CD4-positive, alpha-beta T cell treated with Interleukin-10 for 1 hour (primary cell): ENCODE measurements around the gene SNTG2.
A peak's percentile ranks its signal among the peaks of the same experiment; 100 is the strongest.

Source experiments
- DNase-seq: peaks from one replicate; pipeline ENCODE4 v3.0.0-alpha.2; 2020

SNTG2 gene

DNA sequence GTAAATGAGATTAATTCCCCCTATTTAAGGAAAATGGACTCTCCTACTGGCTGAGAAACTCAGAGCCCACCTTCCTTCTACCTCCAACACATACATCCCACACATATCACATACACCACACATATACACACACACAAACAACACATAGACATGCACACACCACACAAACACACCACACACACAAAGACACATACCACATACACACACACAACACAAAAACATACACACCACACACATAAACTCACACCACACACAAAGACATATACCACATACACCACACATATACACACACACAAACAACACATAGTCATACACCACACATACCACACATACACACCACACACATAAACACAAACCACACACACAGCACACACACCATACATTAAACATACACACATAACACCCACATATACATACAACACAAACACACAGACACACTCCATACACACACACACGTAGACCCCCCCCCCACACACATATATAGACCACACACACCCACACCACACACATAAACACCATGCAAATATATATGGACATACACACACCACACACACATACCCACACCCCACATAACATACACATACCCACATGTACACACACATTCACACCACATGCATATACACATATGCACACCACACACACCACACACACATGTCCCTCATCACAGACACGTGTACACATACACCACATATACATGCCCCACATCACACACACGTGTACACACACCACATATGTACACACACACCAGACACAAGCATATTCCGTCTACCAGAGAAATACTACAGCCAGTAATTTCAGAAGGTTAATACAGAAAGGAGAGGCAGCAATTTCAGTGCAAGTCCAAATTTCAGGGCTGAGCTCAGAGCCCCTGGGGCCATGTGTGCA is 204.3 kb downstream of the SNTG2 start:
- DNase-seq, result no peak

GRCh38 chr2:1156059-1156458 is 205.4 kb downstream of the SNTG2 start:
- DNase-seq, result no peak

GRCh38 chr2:1156531-1156930 is 205.9 kb downstream of the SNTG2 start:
- no peak for DNase-seq

DNA sequence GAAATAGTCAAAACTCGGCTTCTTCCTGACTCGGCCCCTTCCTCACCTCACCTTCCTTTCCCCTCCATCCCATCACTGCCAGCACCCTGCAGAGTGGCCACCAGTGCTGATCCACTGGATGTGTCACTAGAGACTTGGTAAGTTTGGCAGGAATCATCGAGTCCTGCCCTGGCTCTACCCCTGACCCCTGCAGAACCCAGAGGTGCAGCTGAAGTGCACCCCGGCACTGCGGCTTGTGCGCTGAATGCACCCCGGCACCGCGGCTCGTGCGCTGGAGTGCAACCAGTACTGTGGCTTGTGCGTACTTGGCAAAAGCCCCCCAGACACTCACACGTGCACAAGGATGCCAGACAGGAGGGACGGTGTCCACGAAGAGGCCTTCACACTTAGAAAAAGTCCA is 206.5 kb downstream of the SNTG2 start:
- no peak for DNase-seq

DNA sequence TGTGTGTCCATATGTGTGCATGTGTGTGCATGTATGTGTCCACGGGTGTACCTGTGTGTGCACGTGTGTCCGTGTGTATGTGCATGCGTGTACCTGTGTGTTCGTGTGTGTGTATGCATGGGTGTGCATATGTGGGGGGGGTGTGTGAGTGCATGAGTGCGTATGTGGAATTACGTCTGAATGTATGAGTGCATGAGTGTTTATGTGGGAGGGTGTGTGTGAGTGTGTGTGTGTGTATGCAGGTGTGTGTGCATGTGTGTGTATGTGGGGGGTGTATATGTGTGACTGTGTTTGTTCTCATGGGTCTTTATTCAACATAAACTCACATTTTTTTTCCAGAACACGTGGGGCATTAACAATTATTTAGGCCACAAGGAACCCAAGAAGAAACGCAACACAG is 208.4 kb downstream of the SNTG2 start:
- no peak for DNase-seq

DNA sequence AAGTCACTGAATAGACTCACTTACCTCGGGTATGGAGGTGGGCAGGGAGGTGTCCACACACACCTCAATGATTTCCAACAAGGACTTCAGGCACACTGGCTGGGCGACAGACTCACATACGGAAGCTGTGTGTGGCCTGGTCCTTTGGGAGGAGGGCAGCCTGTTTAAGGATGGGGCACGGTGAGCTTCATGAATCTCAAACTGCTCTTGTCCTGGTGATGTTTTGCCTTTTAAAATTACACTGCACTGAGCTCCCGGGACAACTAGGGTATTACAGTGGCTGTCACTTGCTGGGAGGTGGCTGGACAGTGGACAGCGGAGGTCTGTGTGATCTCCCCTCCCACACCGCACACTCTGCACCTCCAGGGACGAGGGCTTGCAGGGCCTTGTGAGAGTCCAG is 211.6 kb downstream of the SNTG2 start:
- no peak for DNase-seq

- peak; percentile 35 for DNase-seq
These were observed 212.3 kb downstream of the SNTG2 start for GRCh38 chr2:1162768-1163584.

DNA sequence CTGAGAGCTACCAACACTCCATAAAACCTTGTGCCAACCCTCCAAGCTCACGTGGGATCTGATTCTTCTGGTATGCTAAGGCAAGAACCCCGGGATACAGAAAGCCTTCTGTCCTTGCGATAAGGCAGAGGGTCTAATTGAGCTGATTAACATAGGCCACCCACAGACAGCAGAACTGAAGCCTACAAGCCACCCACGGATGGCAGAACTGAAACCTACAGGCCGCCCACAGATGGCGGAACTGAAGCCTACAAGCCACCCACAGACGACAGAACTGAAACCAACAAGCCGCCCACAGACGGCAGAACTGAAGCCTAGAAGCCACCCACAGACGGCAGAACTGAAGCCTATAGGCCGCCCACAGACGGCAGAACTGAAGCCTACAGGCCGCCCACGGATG is 216.3 kb downstream of the SNTG2 start:
- DNase-seq, result no peak

DNA sequence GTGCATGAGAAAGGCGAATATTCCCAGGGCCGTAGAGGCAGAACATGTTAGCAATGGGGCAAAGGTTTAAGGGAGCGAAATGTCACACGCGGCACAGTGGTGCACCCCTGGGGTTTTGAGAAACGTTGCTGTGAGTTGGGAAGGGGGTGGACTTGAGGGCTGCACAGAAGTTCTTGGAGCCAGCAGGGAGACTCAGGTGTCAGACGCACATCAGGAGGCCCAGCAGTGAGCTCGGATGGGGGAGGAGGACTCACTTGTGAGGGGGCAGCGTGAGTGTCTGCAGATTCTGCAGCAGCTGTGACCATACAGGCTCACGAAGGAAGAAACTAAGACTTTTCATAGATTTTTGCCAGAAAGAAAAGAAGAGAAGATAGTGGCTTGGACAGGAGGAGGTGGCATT is 218.2 kb downstream of the SNTG2 start:
- no peak for DNase-seq

DNA sequence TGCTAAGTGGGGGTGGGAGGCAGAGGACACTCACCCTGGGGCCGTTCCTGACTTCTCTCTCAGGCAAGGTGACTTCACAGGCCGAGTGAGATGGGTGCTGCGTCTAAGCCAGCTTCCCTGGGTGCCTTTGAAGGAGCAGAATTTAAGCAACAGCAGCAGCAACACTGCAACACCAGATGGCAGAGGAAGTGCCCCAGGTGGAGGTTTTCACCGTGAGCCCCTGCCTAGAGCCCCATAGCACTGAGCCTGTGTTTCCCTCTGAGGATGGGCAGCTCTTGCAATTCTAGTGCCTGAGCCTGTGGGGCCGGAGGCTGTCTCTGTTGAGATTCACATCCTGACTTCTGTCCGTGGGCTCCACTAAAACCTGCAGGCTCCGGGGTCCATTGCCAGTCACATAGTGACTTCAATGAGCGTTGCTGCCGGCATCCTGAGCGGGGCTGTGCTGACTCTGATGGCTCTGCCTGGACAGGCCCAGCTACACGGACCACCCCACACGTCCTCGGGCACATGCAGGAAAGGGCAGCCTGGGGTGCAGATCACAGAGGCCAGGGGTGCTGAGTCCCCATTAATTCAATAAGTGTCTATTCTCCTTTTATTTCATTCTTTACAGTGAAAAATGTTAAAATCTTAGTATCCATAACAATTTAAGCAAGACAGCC is 218.8 kb downstream of the SNTG2 start:
- DNase-seq, result no peak

DNA sequence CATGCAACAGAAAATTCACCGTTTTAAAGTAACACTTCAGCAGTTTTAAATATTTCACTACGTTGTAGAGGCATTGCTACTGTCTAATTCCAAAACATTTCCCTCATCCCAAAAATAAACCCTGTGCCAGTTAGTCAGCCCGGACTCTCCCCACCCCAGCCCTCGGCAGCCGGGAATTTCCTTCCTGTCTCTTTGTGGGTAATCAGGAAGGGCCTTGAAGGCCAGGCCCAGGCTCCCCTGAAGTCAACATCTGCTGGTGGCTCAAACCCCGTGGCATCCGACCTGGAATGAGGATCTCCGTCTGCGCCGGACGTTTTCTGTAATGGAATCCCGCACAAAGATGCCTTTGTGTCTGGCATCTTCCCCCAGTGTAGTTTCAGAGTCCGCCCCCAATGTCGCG is 219.6 kb downstream of the SNTG2 start:
- no peak for DNase-seq

- no peak for DNase-seq
These were observed 220.1 kb downstream of the SNTG2 start for GRCh38 chr2:1170711-1171110.

GRCh38 chr2:1173528-1173927 is 222.9 kb downstream of the SNTG2 start:
- no peak for DNase-seq

GRCh38 chr2:1181893-1182292 is 231.2 kb downstream of the SNTG2 start:
- no peak for DNase-seq

GRCh38 chr2:1183300-1183699 is 232.7 kb downstream of the SNTG2 start:
- no peak for DNase-seq

GRCh38 chr2:1186421-1186820 is 235.8 kb downstream of the SNTG2 start:
- no peak for DNase-seq

GRCh38 chr2:1187189-1187588 is 236.5 kb downstream of the SNTG2 start:
- no peak for DNase-seq

GRCh38 chr2:1192121-1192520 is 241.5 kb downstream of the SNTG2 start:
- no peak for DNase-seq

GRCh38 chr2:1193801-1194200 is 243.2 kb downstream of the SNTG2 start:
- no peak for DNase-seq

DNA sequence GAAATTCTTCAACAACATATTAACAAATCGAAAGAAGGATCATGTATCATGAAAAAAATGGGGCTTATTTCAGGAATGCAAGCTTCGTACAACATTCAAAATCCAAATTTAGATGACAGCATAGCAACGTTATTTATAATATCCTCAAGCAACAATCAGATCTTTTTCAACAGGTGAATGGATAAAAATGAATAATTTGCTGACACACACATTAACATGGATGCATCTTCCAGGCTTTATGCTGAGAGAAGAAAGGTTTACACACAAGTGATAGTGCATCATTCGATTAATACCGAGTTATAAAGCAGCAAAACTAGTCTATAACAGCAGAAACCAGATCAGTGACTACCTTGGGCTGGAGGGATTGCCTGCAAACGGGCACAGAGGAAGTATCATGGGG is 253.1 kb downstream of the SNTG2 start:
- no peak for DNase-seq

DNA sequence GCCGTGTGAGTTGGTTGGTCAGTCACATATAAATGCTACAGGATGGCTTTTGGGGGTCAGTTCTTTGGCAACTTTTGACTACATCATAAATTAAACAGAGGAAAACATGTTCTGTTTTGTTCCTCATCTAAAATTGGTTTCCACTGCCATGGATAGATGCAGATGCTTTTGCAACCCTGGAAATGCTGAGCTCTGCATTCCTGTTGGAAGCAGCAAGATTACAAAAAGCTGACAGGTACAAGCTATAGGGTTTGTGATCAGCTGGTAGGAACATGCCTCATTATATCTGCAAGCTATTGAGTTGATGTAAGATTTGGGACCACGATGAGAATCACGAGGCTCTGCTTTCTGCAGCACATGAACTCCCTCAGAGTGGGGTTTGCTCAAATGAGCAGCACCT is 255.2 kb downstream of the SNTG2 start:
- no peak for DNase-seq

- no peak for DNase-seq
These were observed 257.4 kb downstream of the SNTG2 start for GRCh38 chr2:1207962-1208510.

- no peak for DNase-seq
These were observed 257.9 kb downstream of the SNTG2 start for GRCh38 chr2:1208522-1208921.
